ENCODE measurements around the gene TFF3. TPM values are rescaled to one million over a fixed set of nuclear protein-coding genes. Genes with fewer than 3 reads are reported as not detected.

The TFF3 gene
- polyA plus RNA-seq, 1 donor = 1.7 TPM

GRCh38 chr21:42320791-42321190 lies 5.6 kb upstream of the TFF3 start:
- DNase-seq (ENCODE audit: low read depth) = no peak

- no peak for DNase-seq (ENCODE audit: low read depth)
Observed at GRCh38 chr21:42319851-42320572, 4.8 kb upstream of the TFF3 start.

GRCh38 chr21:42319376-42319775 lies 4.2 kb upstream of the TFF3 start:
- no peak for DNase-seq (ENCODE audit: low read depth)

- DNase-seq (ENCODE audit: low read depth) = no peak
Observed at GRCh38 chr21:42317826-42318746, 2.9 kb upstream of the TFF3 start.

- DNase-seq (ENCODE audit: low read depth) = no peak
Observed at GRCh38 chr21:42317341-42317741, 2.1 kb upstream of the TFF3 start.

- DNase-seq (ENCODE audit: low read depth) = no peak
Observed at GRCh38 chr21:42316891-42317290, 1.7 kb upstream of the TFF3 start.

- DNase-seq (ENCODE audit: low read depth) = no peak
Observed at GRCh38 chr21:42314616-42315295, 453 bp downstream of the TFF3 start.

- no peak for DNase-seq (ENCODE audit: low read depth)
Observed at GRCh38 chr21:42313501-42313969, 1.7 kb downstream of the TFF3 start.

GRCh38 chr21:42312626-42313104 lies 2.5 kb downstream of the TFF3 start:
- no peak for DNase-seq (ENCODE audit: low read depth)

GRCh38 chr21:42311816-42312625 lies 3.2 kb downstream of the TFF3 start:
- DNase-seq (ENCODE audit: low read depth) = no peak

- no peak for DNase-seq (ENCODE audit: low read depth)
Observed at GRCh38 chr21:42311160-42311559, 4.0 kb downstream of the TFF3 start.

GRCh38 chr21:42310411-42311001 lies 4.7 kb downstream of the TFF3 start:
- DNase-seq (ENCODE audit: low read depth) = no peak

GRCh38 chr21:42309753-42310213 lies 5.4 kb downstream of the TFF3 start:
- DNase-seq (ENCODE audit: low read depth) = no peak

- no peak for DNase-seq (ENCODE audit: low read depth)
Observed at GRCh38 chr21:42308914-42309752, 6.1 kb downstream of the TFF3 start.

- DNase-seq (ENCODE audit: low read depth) = no peak
Observed at GRCh38 chr21:42308161-42308913, 6.9 kb downstream of the TFF3 start.

GRCh38 chr21:42307106-42307505 lies 8.1 kb downstream of the TFF3 start:
- DNase-seq (ENCODE audit: low read depth) = no peak

GRCh38 chr21:42306366-42307035 lies 8.7 kb downstream of the TFF3 start:
- DNase-seq (ENCODE audit: low read depth) = no peak

- DNase-seq (ENCODE audit: low read depth) = no peak
Observed at GRCh38 chr21:42305707-42306147, 9.5 kb downstream of the TFF3 start.
